Activated gamma-delta T cell (primary cell): ENCODE data around the gene VAT1L.

ENCODE experiments used
- DNase-seq: peaks from one replicate; lab custom pipeline; 2025; lab: John Stamatoyannopoulos, UW

Gene VAT1L

GRCh38 chr16:77993111-77993985 is 205.0 kb downstream of the VAT1L start:
- DNase-seq: no peak

- DNase-seq: no peak
These were observed 207.6 kb downstream of the VAT1L start for GRCh38 chr16:77995843-77996455.

- DNase-seq: no peak
These were observed 210.1 kb downstream of the VAT1L start for GRCh38 chr16:77998350-77999023.

DNA sequence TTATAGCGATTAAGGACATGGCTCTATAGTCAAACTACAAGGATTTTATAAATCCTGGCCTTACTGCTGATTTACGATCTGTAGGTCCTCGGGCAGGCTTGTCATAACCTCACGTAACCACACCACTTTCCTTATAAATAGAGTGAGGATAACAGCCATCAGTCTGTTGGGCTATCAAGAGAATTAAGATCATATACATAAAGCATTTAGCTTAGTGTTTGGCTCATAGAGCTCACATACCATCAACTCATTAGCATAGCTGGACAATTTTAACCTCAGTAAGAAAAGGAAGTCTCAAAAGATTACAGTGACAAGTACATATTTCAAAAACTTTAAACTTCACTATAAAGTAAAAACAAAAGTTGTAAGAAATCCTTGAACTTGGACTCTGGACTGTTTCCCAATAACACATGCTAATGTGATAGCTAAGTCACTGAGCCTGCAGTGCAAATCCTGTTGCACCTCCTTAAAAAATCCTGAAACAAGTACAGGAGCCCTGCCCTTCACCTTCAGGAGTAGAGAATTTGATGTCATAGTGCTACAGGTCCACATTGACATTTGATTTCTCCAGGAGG is 213.2 kb downstream of the VAT1L start:
- DNase-seq: no peak

- DNase-seq: no peak
These were observed 214.7 kb downstream of the VAT1L start for GRCh38 chr16:78002915-78003538.

DNA sequence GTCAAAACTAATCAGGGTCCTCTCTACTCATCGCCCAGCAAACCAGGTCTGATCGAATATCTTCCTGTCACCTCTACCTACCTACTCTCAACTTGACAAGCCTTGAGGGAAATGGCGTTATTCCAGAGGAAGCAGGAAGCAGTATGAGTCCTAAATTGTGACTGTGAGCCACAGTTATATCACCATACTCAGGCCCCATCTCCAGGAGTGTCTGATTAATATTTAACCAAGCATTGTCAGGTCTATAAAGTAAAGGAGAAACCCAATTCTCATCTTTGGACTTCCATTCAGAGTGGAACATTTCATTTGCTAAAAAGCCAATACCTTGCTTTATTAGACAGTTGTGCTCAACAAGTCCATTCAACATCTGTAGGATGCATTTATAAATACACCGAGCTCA is 216.2 kb downstream of the VAT1L start:
- no peak for DNase-seq

DNA sequence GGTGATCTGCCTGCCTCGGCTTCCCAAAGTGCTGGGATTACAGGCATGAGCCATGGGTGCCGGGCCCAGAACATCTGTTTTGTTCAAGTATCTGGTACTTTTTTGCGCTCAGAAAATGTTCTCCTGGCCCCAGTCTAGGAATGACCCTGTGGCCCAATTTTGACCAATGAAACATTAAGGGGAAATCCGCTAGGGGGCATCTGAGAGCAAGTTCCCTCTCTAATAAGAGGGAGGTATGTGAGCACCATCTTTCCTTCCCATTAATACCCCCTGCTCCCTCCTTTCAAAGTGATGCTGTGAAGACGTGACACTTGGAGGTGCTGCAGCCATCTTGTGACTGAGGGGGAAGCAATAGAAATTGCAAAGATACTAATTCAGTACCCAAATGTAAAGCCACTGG is 217.5 kb downstream of the VAT1L start:
- no peak for DNase-seq

GRCh38 chr16:78007121-78007520 is 218.8 kb downstream of the VAT1L start:
- no peak for DNase-seq

GRCh38 chr16:78022347-78023060 is 234.1 kb downstream of the VAT1L start, which contains the start of gene CLEC3A:
Gene CLEC3A (plus strand): TSS chr16:78022548. CDS start chr16:78022627, 79 bp downstream.
- DNase-seq: no peak

GRCh38 chr16:78024159-78024558 is 235.8 kb downstream of the VAT1L start:
- no peak for DNase-seq

GRCh38 chr16:78025631-78026030 is 237.3 kb downstream of the VAT1L start:
- DNase-seq: no peak

GRCh38 chr16:78028018-78028417 is 239.7 kb downstream of the VAT1L start:
- DNase-seq: no peak
